Measurements from ENCODE around the gene CARNS1. TPM values are rescaled to one million over a fixed set of nuclear protein-coding genes. Genes with fewer than 3 reads are reported as not detected.

The CARNS1 gene
- total and polyA plus RNA-seq, 2 donors = 0.63 to 0.76 TPM

DNA sequence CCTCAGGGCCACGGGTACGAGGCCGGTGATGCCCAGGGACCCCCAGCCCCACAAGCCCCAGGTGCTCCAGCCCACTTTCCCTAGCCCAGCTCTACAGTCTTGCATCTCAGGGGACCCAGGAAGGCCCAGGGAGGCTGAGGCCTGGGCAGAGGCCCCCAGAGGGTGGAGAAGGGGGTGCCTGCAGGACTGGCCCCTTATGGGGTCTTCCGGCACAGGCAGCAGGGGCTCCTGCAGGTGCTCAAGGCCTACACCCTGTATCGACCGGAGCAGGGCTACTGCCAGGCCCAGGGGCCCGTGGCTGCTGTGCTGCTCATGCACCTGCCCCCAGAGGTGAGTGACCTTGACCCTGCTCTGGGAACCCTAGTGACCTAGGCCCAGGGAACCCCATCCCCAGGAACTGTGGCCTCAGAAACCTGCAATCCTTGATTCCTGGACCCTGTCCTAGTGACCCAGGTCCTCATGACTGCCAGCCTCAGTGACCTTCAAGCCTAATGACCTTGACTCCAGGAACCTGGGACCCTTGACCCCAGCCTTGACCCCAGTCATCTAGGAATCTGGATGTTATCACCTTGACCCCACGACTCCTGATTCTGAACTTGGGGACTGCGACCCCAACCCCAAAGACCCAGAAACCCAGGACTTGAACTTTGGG, 9.7 kb upstream of the CARNS1 start:
- DNase-seq (ENCODE audit: extremely low spot score) = no peak
- Histone ChIP-seq H3K4me1 (ENCODE audit: insufficient read depth) (no peaks in the 10 kb centered on the region), H3K36me3 (ENCODE audit: insufficient read depth) (no peaks in the 10 kb centered on the region), H3K27ac (ENCODE audit: low read depth) (no peak overlapping the region), H3K4me3 (ENCODE audit: low read depth, low read length) (no peak overlapping the region)
- 80% methylated on average over 9 of the region's 9 CpGs for WGBS

DNA sequence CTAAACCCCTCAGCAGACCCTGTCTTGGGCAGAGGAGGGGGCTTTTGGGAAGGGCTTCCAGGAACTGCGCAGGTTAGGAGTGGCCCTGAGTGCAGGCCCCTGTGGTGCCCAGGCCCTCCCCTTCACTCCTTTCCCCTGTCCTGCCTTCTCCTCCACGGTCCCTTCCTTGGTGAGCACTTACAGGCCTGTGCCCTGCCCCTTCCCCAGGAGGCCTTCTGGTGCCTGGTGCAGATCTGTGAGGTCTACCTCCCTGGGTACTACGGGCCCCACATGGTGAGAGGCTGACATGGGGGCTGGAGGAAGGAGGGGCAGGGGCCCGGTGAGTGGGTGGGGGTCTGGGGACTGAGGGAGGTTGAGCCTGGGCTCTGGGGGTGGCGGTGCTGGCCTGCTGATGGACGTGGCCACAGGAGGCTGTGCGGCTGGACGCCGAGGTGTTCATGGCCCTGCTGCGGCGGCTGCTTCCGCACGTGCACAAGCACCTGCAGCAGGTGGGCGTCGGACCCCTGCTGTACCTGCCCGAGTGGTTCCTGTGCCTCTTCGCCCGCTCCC, 9.0 kb upstream of the CARNS1 start:
- no peak for DNase-seq (ENCODE audit: extremely low spot score)
- H3K4me1 ChIP-seq (ENCODE audit: insufficient read depth) = no peaks in the 10 kb centered on the region
- no peaks in the 10 kb centered on the region for H3K36me3 ChIP-seq (ENCODE audit: insufficient read depth)
- H3K4me3 ChIP-seq (ENCODE audit: low read depth, low read length) = no peak overlapping the region
- H3K27ac ChIP-seq (ENCODE audit: low read depth) = no peak overlapping the region
- 80% methylated on average over 18 of the region's 18 CpGs for WGBS

DNA sequence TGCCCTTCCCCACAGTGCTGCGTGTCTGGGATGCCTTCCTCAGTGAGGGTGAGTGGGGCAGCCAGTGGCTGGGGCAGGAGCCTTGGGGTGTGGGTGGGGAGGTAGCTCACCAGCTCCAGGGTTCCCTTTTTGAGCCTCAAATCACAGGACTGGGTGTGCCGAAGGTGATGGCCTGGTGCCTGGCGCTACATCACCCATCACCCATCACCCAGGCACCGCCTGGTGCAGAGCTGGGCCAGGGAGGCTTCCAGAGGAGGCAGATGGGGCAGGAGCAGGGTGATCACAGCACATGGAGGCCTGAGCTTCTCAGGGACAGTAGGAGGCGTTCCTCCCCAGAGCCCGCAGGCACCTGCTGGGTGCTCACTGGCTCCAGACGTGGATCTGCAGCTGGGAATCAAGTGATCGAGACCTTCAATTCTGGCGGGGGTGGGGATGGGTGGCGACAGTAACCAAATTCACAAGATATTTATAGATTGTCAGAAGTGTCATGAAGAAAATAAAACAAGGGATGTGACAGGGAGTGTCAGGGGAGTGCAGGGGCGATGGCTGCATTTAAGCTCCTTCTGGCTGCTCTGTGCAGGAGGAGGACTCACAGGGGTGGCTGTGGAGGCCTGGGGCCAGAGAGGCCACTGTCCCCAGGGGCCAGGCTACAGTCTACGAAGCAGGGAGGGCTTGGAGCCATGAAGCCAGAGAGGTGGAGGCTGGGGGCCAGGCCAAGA, 8.3 kb upstream of the CARNS1 start:
- Histone ChIP-seq H3K36me3 (ENCODE audit: insufficient read depth) (no peaks in the 10 kb centered on the region), H3K4me1 (ENCODE audit: insufficient read depth) (no peaks in the 10 kb centered on the region), H3K27ac (ENCODE audit: low read depth) (no peak overlapping the region), H3K4me3 (ENCODE audit: low read depth, low read length) (no peak overlapping the region)
- 47% methylated on average over 12 of the region's 12 CpGs for WGBS
- no peak for DNase-seq (ENCODE audit: extremely low spot score)

DNA sequence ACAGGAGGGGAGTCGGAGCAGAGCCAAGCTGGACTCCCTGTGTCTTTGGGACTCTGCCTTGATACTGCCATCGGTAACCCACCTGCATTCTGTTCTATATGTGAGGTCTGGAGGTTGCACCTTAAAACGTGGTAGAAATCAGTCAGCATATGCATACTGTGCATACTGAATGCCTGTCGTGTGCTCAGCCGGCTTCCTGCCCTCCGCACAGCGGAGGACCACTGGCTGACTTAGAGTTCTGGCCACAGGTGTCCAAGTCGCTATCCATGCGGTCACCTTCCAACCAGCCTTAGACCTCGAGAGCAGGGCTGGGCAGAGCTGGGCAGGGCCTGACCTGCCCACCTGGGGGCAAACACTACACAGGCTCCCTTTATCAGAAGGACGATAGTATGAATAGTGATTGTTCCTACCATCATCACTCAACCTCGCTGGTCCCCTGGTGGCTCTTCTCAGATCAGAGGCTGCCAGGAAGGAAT, 7.8 kb upstream of the CARNS1 start:
- DNase-seq (ENCODE audit: extremely low spot score) = no peak
- Histone ChIP-seq H3K4me3 (ENCODE audit: low read depth, low read length) (no peak overlapping the region), H3K36me3 (ENCODE audit: insufficient read depth) (no peaks in the 10 kb centered on the region), H3K27ac (ENCODE audit: low read depth) (no peak overlapping the region), H3K4me1 (ENCODE audit: insufficient read depth) (no peaks in the 10 kb centered on the region)
- WGBS = 62% methylated on average over 12 of the region's 12 CpGs

DNA sequence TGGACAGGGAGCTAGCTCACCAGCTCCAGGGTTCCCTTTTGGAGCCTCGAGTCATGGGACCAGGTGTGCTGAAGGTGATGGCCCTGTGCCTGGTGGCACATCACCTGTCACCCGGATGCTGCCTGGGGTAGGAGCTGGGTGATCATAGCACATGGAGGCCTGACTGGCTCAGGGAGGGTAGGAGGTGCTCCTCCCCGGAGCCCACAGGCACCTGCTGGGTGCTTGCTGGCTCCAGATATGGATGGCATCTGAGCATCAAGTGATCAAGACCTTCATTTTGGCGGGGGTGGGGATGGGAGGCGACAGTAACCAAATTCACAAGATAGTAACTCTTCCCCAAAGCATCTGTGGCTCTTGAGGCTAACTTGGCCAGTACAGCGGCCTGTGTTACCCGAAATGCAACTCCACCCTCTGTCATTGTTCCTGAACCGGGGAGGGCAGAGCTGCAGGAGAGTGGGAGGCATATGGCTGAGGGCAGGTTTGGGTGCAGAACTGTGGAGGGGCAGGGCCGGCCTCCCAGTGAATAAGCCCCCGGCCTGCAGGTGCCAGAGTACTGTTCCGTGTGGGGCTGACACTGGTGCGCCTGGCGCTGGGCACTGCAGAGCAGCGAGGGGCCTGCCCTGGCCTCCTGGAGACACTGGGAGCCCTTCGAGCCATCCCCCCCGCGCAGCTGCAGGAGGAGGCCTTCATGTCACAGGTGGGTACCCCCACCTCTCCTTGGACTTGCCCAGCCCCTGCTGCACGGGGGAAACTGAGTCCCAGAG, 6.9 kb upstream of the CARNS1 start:
- no peaks in the 10 kb centered on the region for H3K4me1 ChIP-seq (ENCODE audit: insufficient read depth)
- DNase-seq (ENCODE audit: extremely low spot score) = no peak
- no peaks in the 10 kb centered on the region for H3K36me3 ChIP-seq (ENCODE audit: insufficient read depth)
- H3K27ac ChIP-seq (ENCODE audit: low read depth) = no peak overlapping the region
- no peak overlapping the region for H3K4me3 ChIP-seq (ENCODE audit: low read depth, low read length)
- WGBS = 74% methylated on average over 18 of the region's 18 CpGs

DNA sequence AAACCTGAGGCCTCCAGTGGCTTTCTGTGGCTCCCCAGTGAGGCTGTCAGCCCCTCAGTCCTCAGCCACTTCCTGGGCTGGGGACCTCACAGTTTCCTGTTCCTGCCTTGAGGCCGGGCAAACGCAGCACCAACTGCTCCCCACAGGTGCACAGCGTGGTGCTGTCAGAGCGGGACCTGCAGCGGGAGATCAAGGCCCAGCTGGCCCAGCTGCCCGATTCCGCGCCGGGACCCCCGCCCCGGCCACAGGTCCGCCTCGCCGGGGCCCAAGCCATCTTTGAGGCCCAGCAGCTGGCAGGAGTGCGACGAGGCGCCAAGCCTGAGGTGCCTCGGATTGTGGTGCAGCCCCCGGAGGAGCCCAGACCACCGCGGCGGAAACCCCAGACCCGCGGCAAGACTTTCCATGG, 6.2 kb upstream of the CARNS1 start:
- Histone ChIP-seq H3K4me3 (ENCODE audit: low read depth, low read length) (peak overlapping the region; percentile 3), H3K36me3 (ENCODE audit: insufficient read depth) (no peaks in the 10 kb centered on the region), H3K4me1 (ENCODE audit: insufficient read depth) (no peaks in the 10 kb centered on the region), H3K27ac (ENCODE audit: low read depth) (no peak overlapping the region)
- 64% methylated on average over 24 of the region's 24 CpGs for WGBS
- no peak for DNase-seq (ENCODE audit: extremely low spot score)

DNA sequence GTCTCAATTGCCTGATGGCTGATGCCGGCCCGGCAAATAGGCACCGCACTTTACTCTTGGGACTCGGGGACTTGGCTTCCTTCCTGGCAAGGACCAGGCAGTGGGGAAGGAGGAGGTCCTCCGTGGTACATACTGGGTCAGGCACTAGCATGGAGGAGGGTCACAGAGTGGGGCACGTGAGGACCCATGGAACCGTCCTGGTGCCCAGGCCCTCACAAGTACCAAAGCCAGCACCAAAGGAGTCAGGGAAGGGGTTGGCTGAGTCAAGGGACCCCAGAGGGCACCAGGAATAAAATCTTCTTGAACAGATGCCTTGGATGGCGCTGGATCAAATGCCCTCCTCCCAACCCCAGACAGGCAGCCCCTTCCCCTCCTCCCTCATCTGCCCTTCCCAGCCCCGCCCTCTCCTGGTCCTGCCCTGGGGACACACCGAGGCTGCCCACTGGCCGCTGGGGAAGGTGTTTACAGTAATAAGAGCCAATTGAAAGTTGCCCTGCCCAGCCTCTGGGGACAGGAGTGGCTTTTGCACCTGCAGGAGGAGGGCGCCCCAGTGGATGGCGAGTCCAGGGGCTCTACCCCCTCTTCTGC, 5.6 kb upstream of the CARNS1 start:
- 29% methylated on average over 13 of the region's 13 CpGs for WGBS
- H3K4me3 ChIP-seq (ENCODE audit: low read depth, low read length) = no peak overlapping the region
- no peaks in the 10 kb centered on the region for H3K36me3 ChIP-seq (ENCODE audit: insufficient read depth)
- DNase-seq (ENCODE audit: extremely low spot score) = no peak
- no peak overlapping the region for H3K27ac ChIP-seq (ENCODE audit: low read depth)
- H3K4me1 ChIP-seq (ENCODE audit: insufficient read depth) = no peaks in the 10 kb centered on the region

DNA sequence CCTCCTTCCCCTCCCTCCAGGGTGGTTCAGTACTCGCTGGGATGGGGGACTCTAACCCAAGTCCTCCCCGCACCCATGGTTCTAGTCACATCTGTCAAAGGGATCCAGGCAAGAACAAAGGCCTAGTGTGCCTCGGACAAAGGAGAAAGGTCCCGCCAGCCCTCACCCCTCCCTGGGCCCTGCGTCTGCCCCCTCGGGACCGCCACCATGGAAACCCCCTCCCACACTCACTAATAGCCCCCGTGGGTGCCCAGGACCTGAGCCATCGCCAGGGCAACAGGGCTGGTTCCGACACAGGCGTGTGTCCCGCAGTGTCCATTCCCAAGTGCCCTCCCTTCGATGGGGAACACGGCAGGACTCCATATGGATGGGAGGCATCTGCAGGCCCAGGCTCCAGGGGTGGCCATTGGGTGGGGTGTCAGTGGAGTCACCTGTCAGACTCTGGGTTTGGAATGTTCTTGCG, 5.1 kb upstream of the CARNS1 start:
- 67% methylated on average over 15 of the region's 15 CpGs for WGBS
- no peak overlapping the region for H3K4me3 ChIP-seq (ENCODE audit: low read depth, low read length)
- no peak for DNase-seq (ENCODE audit: extremely low spot score)
- H3K27ac ChIP-seq (ENCODE audit: low read depth) = no peak overlapping the region
- no peaks in the 10 kb centered on the region for H3K36me3 ChIP-seq (ENCODE audit: insufficient read depth)
- no peaks in the 10 kb centered on the region for H3K4me1 ChIP-seq (ENCODE audit: insufficient read depth)

DNA sequence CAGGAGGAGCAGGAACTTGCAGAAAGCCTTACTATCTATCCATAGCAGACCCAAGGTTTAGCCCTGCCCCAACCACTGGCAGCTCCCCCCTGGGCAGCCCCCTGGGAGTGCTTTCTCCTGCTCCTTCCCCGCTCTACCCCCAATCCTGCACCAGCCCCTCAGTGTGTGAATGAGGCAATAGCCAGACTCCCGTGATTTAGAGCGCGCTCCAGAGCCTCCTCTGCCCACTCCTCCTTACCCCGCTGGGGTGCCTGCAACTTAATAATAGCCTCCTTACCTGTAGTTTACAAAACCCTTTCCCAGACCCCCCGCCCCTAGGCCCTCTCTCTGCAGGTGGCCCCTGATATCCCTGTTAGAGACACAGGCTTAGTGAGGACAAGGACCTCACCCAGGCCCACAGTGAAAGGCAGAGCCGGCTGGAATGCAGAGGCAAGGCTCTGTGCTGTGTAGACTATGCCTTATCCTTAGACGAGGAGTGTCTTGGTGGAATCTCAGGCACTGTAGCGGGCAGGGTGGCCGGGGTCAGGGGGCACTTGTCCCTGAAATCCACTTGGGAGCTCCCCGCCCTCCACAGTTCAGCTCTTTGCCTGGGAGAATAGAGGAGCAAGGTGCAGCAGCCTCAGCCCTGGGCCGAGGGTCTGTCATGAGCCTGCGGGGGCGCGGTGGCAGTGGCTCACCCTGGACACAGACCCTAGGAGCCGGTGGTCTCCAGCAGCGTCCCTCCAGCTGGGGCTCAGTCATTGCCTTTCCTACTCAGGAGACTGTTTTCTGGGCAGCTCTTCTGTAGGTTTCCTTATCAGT, 4.3 kb upstream of the CARNS1 start:
- no peak overlapping the region for H3K4me3 ChIP-seq (ENCODE audit: low read depth, low read length)
- WGBS = 72% methylated on average over 17 of the region's 17 CpGs
- no peak for DNase-seq (ENCODE audit: extremely low spot score)
- H3K27ac ChIP-seq (ENCODE audit: low read depth) = no peak overlapping the region
- H3K36me3 ChIP-seq (ENCODE audit: insufficient read depth) = no peaks in the 10 kb centered on the region
- H3K4me1 ChIP-seq (ENCODE audit: insufficient read depth) = no peaks in the 10 kb centered on the region

DNA sequence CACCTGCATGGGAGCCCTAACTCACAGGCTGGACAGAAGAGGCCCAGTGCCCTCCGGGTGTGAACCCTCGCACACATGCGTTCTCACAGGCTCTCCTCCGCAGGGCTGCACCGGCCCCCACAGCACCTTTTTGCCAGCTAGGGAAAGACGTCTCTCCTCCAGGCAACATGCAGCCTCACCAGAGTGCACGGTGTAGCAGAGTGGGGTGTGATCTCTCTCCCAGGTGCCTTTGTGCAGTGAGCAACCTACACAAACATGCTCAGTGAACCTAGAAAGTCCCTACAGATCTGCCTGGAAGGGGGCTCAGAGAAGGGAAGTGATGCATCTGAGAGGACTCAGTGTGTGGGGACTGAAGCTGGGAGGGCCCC, 3.7 kb upstream of the CARNS1 start:
- Histone ChIP-seq H3K36me3 (ENCODE audit: insufficient read depth) (no peaks in the 10 kb centered on the region), H3K4me3 (ENCODE audit: low read depth, low read length) (no peak overlapping the region), H3K27ac (ENCODE audit: low read depth) (no peak overlapping the region), H3K4me1 (ENCODE audit: insufficient read depth) (no peaks in the 10 kb centered on the region)
- no peak for DNase-seq (ENCODE audit: extremely low spot score)
- WGBS = 65% methylated on average over 7 of the region's 7 CpGs

DNA sequence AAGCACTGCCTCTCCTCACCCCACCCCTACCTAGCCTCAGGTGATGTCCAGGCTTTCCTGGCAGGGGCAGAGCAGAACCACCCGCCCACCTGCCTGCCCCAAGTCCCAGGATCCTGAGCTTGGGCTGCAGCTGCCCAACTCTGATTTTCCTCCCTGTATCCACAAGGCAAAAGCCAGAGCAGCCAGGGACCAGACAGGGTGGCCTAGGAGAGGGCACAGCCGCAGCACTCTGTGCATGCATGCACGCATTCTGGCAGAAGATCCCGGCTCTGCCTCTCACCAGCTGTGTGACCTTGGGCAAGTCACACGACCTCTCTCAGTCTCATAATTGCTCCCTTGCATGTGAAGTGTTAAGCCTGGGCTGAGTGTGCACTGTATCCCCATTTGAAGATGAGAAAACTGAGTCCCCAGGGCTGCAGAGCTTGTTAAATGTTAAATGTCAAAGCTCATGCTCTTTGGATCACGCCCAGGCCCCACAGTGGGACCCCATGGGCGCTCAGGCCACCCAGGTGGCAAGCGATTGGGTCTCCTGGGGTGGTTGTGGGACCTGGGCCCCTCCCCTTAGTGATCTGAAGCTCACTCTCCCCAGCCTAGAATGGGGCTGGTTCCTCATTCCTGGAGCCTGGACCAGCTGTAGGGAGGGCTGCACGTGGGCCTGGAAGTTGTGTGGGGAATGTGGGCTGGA, 2.8 kb upstream of the CARNS1 start:
- 71% methylated on average over 9 of the region's 9 CpGs for WGBS
- Histone ChIP-seq H3K36me3 (ENCODE audit: insufficient read depth) (no peaks in the 10 kb centered on the region), H3K4me3 (ENCODE audit: low read depth, low read length) (no peak overlapping the region), H3K4me1 (ENCODE audit: insufficient read depth) (no peaks in the 10 kb centered on the region), H3K27ac (ENCODE audit: low read depth) (no peak overlapping the region)
- no peak for DNase-seq (ENCODE audit: extremely low spot score)

DNA sequence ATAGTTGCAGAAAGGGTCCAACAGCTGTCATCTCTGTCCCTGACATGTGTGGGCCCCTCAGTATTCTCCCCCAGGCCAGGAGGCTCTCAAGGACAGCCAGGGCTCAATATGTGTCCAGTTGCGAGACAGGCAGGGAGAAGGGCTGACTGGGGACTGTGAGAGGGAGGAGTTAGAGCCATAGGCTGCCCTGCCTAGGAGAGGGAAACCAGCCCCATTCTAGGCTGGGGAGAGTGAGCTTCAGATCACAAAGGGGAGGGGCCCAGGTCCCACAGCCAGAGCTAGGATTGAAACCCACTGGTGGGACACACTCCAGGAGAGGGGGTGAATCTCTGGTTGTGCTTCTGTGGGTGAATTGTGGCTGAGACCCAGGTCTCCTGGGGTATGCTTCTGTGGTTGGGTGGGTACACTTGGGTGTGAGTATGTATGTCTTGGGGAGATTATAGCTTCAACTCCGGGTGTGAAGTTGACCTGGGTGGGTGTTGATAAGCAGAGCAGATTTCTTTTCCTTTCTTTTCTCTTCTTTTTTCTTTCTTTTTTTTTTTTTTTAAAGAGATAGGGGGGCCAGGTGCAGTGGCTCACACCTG, 2.1 kb upstream of the CARNS1 start:
- H3K36me3 ChIP-seq (ENCODE audit: insufficient read depth) = no peaks in the 10 kb centered on the region
- no peak overlapping the region for H3K4me3 ChIP-seq (ENCODE audit: low read depth, low read length)
- no peak overlapping the region for H3K27ac ChIP-seq (ENCODE audit: low read depth)
- WGBS = 63% methylated on average over 2 of the region's 2 CpGs
- no peak for DNase-seq (ENCODE audit: extremely low spot score)
- H3K4me1 ChIP-seq (ENCODE audit: insufficient read depth) = no peaks in the 10 kb centered on the region
